Ascending aorta (tissue), 2 donors: ENCODE measurements around the gene EVI5L. TPM values are rescaled to one million over a fixed set of nuclear protein-coding genes. Genes with fewer than 3 reads are reported as not detected.

Source experiments
- DNase-seq, 2 donors: peaks; one replicate each; pipeline ENCODE4 v3.0.0-alpha.2; 2019; ENCODE audit warnings: low spot score in 2 of 2
- H3K27ac ChIP-seq, 2 donors: fragments of 200-600 bp; sonication (generic); one replicate each; pipeline ENCODE4 v1.5.1; 2016 to 2017; ENCODE audit warnings: mild to moderate bottlenecking in 1 of 2
- H3K27me3 ChIP-seq: fragments of 200-600 bp; sonication (generic); one replicate; pipeline ENCODE4 v1.5.1; 2017
- H3K36me3 ChIP-seq, 2 donors: fragments of 200-600 bp; sonication (generic); one replicate each; pipeline ENCODE4 v1.5.1; 2016
- H3K4me1 ChIP-seq, 2 donors: fragments of 200-600 bp; sonication (generic); one replicate each; pipeline ENCODE4 v1.5.1; 2016 to 2017; ENCODE audit warnings: mild to moderate bottlenecking in 1 of 2
- H3K4me3 ChIP-seq, 2 donors: fragments of 200-600 bp; sonication (generic); one replicate each; pipeline ENCODE4 v1.5.1; 2016 to 2017; ENCODE audit warnings: mild to moderate bottlenecking in 1 of 2
- H3K9me3 ChIP-seq, 2 donors: fragments of 200-600 bp; sonication (generic); one replicate each; pipeline ENCODE4 v1.5.1; 2016
- CTCF ChIP-seq, 3 experiments: fragments of 200-600 bp in 2 of 3; fragments of 450-650 bp in 1 of 3; sonication (generic) in 2 of 3; IDR thresholded peaks; one replicate each; pipeline ENCODE4 v1.5.1; 2016 to 2019; ENCODE audit warnings: antibody characterized with exemption in 3 of 3, mild to moderate bottlenecking in 1 of 3, moderate library complexity in 1 of 3
- intact Hi-C: fragments of 100-400 bp; cut with DNase I; formaldehyde crosslinking; loops from one replicate; pipeline ENCODE4 v1.15.1; 2023
- total RNA-seq: library from RNA; depleted of rRNA; stranded (reverse); fragments of >200 nt; gene quantifications from one replicate; pipeline ENCODE4 v1.1.0, GENCODE V29; 2016

The EVI5L gene
- total RNA-seq, 1 donor from 2014 or later, result 27.7 TPM

GRCh38 chr19:7869910-7870511 lies 40.0 kb downstream of the EVI5L start:
- Histone ChIP-seq H3K9me3 (no peaks in the 10 kb centered on the region), H3K4me1 (peaks cover 15 to 19% of the 10 kb centered on the region in 2 donors), H3K27me3 (peaks cover 20% of the 10 kb centered on the region), H3K27ac (no peak overlapping the region), H3K4me3 (peak overlapping the region; percentile 46 to 61), H3K36me3 (no peaks in the 10 kb centered on the region)
- intact Hi-C loops, result no loop called here
- no peak for TF ChIP-seq CTCF (IDR thresholded peaks at IDR 0.05)
- no peak for DNase-seq

- H3K27me3 ChIP-seq, result peaks cover 20% of the 10 kb centered on the region
- no peak for TF ChIP-seq CTCF (IDR thresholded peaks at IDR 0.05)
- peaks cover 15 to 19% of the 10 kb centered on the region in 2 donors for H3K4me1 ChIP-seq
- H3K4me3 ChIP-seq, result no peak overlapping the region
- no peaks in the 10 kb centered on the region for H3K9me3 ChIP-seq
- no peaks in the 10 kb centered on the region for H3K36me3 ChIP-seq
- no peak overlapping the region for H3K27ac ChIP-seq
- intact Hi-C loops, result no loop called here
- DNase-seq, result no peak
These were observed 40.8 kb downstream of the EVI5L start for GRCh38 chr19:7870571-7871436.

GRCh38 chr19:7871437-7872305 lies 41.7 kb downstream of the EVI5L start:
- Histone ChIP-seq H3K27ac (no peak overlapping the region), H3K36me3 (no peaks in the 10 kb centered on the region), H3K4me1 (peaks cover 15 to 19% of the 10 kb centered on the region in 2 donors), H3K4me3 (peak overlapping the region in 1 of 2 donors; percentile 47), H3K27me3 (peaks cover 20% of the 10 kb centered on the region), H3K9me3 (no peaks in the 10 kb centered on the region)
- intact Hi-C loops, result no loop called here
- peak; percentile 36 to 80 for DNase-seq
- TF ChIP-seq CTCF (IDR thresholded peaks at IDR 0.05), result no peak

- TF ChIP-seq CTCF (IDR thresholded peaks at IDR 0.05), result no peak
- H3K27me3 ChIP-seq, result peaks cover 20% of the 10 kb centered on the region
- intact Hi-C loops, result no loop called here
- H3K9me3 ChIP-seq, result no peaks in the 10 kb centered on the region
- peaks cover 15 to 19% of the 10 kb centered on the region in 2 donors for H3K4me1 ChIP-seq
- DNase-seq, result no peak
- peak overlapping the region in 1 of 2 donors; percentile 47 for H3K4me3 ChIP-seq
- H3K36me3 ChIP-seq, result no peaks in the 10 kb centered on the region
- H3K27ac ChIP-seq, result no peak overlapping the region
These were observed 42.5 kb downstream of the EVI5L start for GRCh38 chr19:7872306-7873204.
